AG04450 (cell line): Measurements from ENCODE around the gene PINK1. TPM values are rescaled to one million over a fixed set of nuclear protein-coding genes. Genes with fewer than 3 reads are reported as not detected.

Source experiments
- CTCF ChIA-PET: fragments of 300-600, 350-600 bp; formaldehyde crosslinking; extraction: SDS; loops from one replicate; lab custom pipeline; 2022; ENCODE audit warnings: antibody characterized with exemption, inconsistent platforms; lab: Charles Lee
- POLR2A ChIA-PET: fragments of 350-600 bp; formaldehyde crosslinking; extraction: SDS; loops from one replicate; lab custom pipeline; 2021; ENCODE audit warnings: antibody characterized with exemption, inconsistent platforms; lab: Yijun Ruan, JAX
- DNase-seq: peaks from one replicate; pipeline ENCODE4 v3.0.0-alpha.2; 2011; ENCODE audit warnings: low read depth, low spot score
- H3K27ac ChIP-seq: one replicate; pipeline ENCODE4 v1.5.1; 2012; ENCODE audit warnings: low read depth, low read length, control low read depth
- H3K27me3 ChIP-seq: one replicate; pipeline ENCODE4 v1.6.0; 2012; ENCODE audit warnings: low read length; ENCODE audit not compliant: control insufficient read depth, insufficient read depth
- H3K4me3 ChIP-seq: 2 replicates; pipeline ENCODE4 v1.5.1; 2011; ENCODE audit warnings: mild to moderate bottlenecking, low read depth, low read length, control low read depth
- H3K9me3 ChIP-seq: 2 replicates; pipeline ENCODE4 v1.5.1; 2012; ENCODE audit warnings: low read length; ENCODE audit not compliant: control insufficient read depth, insufficient read depth
- polyA plus RNA-seq: library from polyadenylated mRNA; depleted of rRNA; stranded (reverse); fragments of >200 nt; gene quantifications from 2 replicates; pipeline ENCODE4 v1.2.3, GENCODE V29; 2011
- TF ChIP-seq, protein P1 (sequence below): IDR thresholded peaks from 2 replicates; pipeline ENCODE4 v1.5.1; 2011; ENCODE audit warnings: low read depth, low read length, control low read depth, inconsistent platforms

Gene PINK1
- polyA plus RNA-seq, 1 experiment = 43.8 TPM

DNA sequence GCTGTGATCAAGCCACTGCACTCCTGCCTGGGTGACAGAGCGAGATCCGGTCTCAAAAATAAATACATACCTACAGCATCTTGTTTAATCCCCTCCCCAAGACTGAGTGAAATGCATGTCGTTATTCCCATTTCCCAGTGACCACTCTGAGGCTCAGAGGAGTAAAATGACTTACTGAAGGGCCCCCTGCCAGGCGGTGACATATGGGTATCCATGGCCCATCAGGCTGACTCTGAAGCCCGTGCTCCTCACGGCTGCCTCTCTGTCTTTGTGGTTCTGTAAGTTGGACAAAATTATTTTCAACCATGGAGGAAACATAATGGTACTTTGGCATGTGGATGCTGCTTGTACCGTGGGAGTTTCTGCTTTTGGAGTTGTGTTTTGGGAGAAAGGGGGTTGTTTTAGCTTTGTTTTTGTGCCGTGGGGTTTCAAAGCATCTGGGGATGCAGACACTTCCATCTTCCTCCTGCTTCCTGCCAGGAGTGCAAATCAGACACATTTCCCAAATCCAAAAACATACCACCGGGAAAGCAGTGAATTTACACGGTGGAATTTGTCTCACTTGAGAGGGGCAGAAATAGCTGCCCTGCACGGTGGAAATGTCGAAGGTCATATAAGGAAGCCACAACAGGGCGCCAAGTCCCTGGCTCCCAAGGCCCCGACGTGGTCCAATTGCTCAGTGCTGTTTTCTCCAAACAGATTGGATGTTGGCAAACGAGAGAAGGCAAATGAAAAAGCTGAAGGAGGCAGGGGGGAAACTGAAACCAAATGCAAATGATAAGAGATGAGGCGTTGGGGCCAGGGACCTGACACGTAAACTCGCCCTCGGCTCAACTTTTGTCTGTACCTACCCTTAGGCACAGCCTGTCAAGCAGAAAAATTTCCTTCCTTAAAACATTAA is 17.1 kb upstream of the PINK1 start:
- Histone ChIP-seq H3K9me3 (no peaks in the 10 kb centered on the region), H3K4me3 (0 out of 2 replicates have a peak overlapping the region, but pooled peaks have one; percentile 13), H3K27ac (peak overlapping the region; percentile 47), H3K27me3 (no peaks in the 10 kb centered on the region)
- ChIA-PET POLR2A (interaction anchor here (0.5 to 0.8 kb wide), 2 partner anchors 20 to 28 kb away, joined by 3 to 4 read pairs; no protein-coding TSS in a partner anchor), CTCF (interaction anchor here (0.9 to 3.6 kb wide), 2 partner anchors 17 to 19 kb away, joined by 3 to 22 read pairs; partner anchors contain the start of gene PINK1)
- TF ChIP-seq, protein P1, sequence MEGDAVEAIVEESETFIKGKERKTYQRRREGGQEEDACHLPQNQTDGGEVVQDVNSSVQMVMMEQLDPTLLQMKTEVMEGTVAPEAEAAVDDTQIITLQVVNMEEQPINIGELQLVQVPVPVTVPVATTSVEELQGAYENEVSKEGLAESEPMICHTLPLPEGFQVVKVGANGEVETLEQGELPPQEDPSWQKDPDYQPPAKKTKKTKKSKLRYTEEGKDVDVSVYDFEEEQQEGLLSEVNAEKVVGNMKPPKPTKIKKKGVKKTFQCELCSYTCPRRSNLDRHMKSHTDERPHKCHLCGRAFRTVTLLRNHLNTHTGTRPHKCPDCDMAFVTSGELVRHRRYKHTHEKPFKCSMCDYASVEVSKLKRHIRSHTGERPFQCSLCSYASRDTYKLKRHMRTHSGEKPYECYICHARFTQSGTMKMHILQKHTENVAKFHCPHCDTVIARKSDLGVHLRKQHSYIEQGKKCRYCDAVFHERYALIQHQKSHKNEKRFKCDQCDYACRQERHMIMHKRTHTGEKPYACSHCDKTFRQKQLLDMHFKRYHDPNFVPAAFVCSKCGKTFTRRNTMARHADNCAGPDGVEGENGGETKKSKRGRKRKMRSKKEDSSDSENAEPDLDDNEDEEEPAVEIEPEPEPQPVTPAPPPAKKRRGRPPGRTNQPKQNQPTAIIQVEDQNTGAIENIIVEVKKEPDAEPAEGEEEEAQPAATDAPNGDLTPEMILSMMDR = no peak
- DNase-seq = no peak

DNA sequence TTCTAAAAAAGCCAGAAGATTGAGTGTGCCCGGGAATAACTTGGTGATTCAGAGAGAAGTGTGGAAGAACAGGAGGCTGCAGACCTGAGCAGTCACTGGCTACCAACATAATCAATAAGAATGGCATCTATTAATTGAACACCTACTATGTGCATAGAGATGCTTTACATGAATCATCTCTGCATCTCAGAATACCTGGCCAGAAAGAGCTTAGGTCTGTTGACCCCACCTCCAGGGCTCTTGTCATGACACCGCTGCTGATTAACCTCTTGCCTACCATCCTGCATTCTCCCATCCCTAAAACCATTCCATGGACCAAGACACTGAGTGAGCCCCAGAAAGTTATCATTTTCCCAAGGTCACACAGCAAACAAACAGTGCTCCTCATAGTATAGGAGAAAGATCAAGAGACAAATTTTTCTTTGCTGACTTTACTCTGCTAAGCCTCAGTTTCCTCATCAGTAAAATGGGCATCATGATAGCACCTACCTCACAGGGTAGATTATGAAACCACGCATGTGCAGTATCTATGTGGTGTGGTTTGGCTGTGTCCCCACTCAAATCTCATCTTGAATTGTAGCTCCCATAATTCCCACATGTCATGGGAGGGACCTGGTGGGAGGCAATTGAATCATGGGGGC is 16.3 kb upstream of the PINK1 start:
- Histone ChIP-seq H3K4me3 (no peak overlapping the region), H3K27ac (no peak overlapping the region), H3K27me3 (no peaks in the 10 kb centered on the region), H3K9me3 (no peaks in the 10 kb centered on the region)
- TF ChIP-seq, protein P1 = no peak
- DNase-seq = no peak
- CTCF ChIA-PET = interaction anchor here (1.2 to 3.6 kb wide), 2 partner anchors 16 to 42 kb away, joined by 5 to 22 read pairs; partner anchors contain the start of gene PINK1
- POLR2A ChIA-PET = interaction anchor here (0.5 kb wide), 1 partner anchor 29 kb away, joined by 3 read pairs; no protein-coding TSS in a partner anchor

DNA sequence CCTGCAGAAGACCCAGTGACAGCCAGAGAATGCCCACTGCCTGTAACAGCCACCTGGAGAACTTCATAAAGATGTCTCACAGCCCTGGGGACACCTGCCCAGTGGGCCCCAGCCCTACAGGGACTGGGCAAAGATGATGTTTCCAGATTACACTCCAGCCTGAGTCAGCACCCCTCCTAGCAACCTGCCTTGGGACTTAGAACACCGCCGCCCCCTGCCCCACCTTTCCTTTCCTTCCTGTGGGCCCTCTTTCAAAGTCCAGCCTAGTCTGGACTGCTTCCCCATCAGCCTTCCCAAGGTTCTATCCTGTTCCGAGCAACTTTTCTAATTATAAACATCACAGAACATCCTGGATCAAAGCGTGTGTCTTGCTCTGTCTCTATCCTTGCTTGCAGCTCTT is 14.7 kb upstream of the PINK1 start:
- TF ChIP-seq, protein P1 = no peak
- DNase-seq = no peak
- Histone ChIP-seq H3K27me3 (no peaks in the 10 kb centered on the region), H3K9me3 (no peaks in the 10 kb centered on the region), H3K27ac (no peak overlapping the region), H3K4me3 (no peak overlapping the region)
- CTCF ChIA-PET = no interaction called here
- POLR2A ChIA-PET = no interaction called here

DNA sequence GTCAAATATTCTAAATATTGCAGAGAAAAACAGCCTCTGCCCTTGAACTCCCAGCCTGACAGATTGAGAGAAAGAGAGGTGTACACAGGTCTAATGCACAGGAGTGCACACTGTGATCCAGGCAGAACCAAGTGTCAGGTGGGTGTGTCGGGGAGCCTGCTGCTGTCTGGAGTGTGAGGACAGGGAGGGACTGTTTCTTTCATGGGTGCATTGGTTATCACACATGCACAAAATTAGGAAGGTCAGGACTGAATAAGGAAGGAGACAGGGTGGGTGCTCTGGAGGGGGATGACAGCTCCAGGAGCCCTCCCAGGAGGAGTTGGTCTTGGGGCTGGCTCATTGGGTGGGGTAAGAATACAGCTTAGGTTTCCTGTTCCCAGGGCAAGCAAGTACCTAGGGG is 13.3 kb upstream of the PINK1 start:
- Histone ChIP-seq H3K27ac (no peak overlapping the region), H3K27me3 (no peaks in the 10 kb centered on the region), H3K4me3 (no peak overlapping the region), H3K9me3 (no peaks in the 10 kb centered on the region)
- no peak for DNase-seq
- CTCF ChIA-PET = interaction anchor here (1.1 kb wide), 1 partner anchor 45 kb away, joined by 5 read pairs; no protein-coding TSS in a partner anchor
- POLR2A ChIA-PET = no interaction called here
- TF ChIP-seq, protein P1 = no peak
